Measurements from ENCODE around the gene NADK2.

- TF ChIP-seq CTCF (IDR thresholded peaks at IDR 0.05) (peak in 5 of 7 experiments; percentile 27 to 61 (median 48)), POLR2AphosphoS5 (IDR thresholded peaks at IDR 0.05) (no peak)
These were observed 63.8 kb downstream of the NADK2 start for GRCh38 chr5:36177715-36178523.
